ENCODE measurements around the gene PCNX2.

PCNX2 gene, protein sequence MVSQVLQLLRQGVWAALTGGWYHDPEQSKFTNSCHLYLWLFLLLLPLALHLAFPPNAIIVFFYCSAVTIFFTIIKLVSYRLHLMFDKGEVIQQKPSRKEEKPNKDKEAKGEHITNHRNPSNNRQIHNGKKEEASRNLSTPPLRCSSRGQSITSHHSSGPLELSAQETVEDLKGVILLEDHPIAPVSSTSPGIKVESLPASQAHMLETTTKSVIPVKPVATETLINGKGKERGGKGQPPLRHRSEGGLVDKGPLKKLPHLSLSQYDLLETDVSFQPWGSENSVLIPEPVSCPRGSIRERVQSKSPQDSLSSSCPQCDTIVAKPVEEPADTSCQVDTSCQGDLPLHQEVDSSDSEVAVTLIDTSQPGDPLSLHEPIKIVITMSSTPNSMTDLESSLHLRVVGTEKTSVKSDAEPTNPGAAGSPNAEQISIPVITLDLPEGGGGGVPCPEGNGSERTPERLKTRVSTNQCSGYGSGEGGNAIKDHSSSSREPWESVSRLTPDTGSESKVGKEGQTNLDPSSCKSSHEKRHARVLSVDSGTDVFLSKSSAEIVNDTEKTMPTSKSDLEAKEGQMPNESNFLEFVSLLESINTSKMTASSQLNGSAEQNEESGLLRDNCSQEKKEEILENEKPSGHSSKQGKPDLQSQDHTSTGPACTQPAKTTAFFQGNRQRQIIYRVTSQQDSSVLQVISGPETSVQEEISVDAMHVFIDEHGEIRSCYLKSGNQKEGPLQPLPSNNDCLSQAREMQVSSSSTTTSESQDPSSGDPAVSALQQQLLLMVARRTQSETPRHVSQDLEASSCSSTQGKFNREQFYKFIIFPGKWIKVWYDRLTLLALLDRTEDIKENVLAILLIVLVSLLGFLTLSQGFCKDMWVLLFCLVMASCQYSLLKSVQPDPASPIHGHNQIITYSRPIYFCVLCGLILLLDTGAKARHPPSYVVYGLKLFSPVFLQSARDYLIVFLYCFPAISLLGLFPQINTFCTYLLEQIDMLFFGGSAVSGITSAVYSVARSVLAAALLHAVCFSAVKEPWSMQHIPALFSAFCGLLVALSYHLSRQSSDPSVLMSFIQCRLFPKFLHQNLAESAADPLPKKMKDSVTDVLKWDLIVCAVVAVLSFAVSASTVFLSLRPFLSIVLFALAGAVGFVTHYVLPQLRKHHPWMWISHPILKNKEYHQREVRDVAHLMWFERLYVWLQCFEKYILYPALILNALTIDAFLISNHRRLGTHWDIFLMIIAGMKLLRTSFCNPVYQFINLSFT (N-terminal part only)

DNA sequence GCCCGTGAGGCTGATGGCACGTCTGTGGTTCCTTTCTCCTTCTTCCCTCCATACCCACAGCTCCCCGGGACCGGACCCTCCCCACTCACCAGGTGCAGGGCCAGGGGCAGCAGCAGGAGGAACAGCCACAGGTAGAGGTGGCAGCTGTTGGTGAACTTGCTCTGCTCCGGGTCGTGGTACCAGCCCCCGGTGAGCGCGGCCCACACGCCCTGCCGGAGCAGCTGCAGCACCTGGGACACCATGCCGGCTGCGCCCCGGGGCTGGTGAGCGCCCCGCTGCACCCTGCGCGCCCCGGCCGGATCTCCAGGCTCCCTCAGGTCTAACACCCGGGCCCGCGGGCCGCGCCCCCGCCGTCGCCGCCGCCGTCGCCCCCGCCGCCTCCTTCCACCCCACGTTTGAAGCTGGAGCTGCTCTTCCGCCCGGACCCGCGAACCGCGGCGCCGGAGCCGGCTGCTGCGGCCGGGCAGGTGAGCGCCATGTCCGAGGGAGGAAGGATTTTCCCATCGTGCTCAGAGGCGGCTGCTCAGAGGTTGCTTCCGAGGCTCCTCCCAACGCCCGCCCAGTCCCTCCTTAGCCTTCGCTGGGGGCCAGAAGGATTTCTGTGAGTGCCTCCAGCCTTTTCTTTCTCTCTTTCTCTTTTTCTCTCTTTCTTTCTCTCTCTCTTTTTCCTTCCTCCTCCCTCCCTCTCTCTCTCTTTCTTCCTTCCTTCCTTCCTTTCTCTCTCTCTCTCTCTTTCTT lies at the start of gene PCNX2:
Gene PCNX2 (minus strand): TSS at position 489 of the 738 bp plus-strand sequence. CDS start 247 bp downstream, at position 242.
- peak; percentile 7 to 71 for DNase-seq

DNA sequence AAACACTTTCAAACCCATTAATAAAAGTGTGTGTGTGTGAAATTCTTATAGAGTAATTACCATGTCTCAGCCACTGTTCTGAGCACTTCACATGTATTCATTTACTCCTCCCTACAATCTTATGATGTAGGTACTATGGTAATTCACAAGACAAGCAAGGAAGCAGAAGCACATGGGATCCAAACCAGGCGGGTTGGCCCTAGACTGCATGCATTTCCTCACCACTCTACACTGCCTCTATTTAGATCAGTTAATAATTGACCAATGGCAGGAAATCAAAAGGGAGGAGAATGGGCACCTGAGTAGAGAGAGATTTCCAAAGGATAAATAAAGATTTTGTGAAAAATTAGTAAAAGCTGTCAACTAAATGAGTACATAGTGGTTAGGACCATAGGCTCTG lies 47.7 kb upstream of the PCNX2 start:
- DNase-seq = no peak

DNA sequence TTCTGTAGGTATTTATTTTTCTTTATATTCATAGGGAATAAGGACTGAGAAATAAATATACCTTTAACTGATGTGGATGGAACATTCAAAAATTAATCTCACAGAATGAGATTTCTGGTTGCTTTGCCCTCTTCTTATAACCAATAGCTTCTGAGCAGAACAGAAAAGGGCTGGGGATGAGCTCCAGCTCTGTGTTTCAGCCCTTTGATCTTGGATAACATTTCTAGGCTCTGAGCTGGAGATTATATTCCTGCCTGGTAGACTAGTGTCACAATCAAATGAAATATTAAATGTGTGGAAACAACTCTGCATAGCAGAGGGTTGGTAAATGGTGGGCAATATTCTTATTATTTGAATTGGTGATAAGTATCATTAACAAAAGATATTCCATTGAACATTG lies 46.6 kb upstream of the PCNX2 start:
- DNase-seq = no peak

DNA sequence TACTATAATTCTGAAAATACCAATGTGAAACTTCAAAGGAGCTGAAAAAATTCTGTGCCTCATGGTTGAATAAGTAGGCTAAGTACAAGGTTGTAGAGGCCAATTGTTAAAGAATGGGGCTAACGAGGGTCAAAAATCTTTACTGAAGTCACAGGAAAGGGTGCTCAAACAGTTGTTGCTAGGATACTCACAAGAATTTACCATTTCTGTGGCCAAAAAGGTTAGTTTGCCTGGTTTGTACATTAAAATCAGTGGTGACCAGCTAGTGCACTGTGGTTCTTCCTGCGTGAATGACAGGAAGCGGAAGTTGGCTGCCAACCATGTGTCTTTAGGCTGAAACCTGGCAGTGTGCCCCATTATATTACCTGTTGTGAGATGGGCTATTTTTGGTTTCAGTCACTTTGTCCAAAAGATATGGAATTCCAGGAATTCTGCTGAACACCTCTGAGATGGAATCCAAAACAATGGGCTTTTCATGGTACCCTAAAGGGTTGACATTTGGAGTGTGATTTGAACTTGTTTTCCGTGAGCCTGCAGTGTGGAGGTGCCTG lies 45.5 kb upstream of the PCNX2 start:
- no peak for DNase-seq

DNA sequence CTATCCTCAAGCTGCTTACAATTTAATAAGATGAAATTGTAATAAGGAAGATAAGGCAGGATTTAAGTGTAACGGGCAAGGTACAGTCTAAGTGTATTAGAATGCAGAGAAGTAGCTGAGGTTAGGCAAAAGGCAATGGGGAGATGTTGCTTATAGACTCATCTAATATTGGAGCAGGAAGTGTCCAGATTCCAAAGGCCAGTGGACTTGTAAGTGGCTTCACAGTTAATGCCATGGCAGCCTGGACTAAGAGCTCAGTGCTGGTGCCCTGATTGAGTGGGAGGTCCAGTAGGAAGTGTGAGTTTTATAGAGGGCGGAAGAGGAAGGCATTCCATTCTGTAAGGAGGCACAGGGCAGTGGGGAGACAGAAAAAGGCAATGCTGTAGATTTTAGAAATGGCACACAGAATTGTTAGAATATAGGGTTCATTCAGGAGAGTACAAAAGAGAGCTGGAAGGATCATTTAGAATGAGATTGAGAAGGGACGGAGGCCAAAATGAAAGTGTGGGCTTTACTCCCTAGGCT lies 44.6 kb upstream of the PCNX2 start:
- no peak for DNase-seq

DNA sequence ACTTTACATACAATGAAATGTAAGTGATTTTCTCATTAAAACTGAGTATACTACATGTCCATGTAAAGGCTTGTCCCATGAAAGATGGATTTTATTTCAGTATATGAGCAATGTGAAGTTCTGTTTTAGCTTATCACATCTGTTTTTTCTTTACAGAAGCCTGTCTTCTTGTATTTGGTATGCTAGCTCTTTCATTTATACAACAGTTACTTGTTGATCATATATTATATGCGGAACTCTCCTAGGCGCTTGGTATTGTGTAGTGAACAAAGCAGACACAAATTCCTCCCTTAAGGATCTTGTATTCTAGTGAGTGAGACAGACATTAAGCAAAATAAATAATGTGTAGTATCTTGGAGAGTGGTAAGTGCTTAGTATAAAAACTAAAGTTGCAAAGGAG lies 42.6 kb upstream of the PCNX2 start:
- no peak for DNase-seq

DNA sequence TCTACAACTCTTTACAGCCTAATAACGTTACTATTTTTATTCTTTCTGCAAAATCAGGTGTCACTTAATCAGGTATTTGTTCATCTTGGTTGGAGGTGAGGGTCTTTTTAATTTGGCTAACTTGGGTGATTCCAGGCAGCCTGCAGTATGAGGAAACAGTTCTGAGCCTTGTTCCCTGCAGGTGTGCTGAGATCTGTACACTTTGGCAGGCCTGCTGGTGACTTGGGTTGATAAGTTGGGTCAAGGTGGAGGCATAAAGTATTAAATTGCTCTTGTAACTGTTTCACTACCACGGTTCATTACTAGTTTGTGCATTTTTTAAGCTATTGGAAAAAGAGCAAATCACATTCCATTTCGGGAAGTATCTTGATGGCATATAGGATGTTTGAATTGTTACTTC lies 42.0 kb upstream of the PCNX2 start:
- DNase-seq = no peak

- DNase-seq = peak in 1 of 2 experiments; percentile 38
Measured at GRCh38 chr1:233336554-233337456, 41.3 kb upstream of the PCNX2 start.

DNA sequence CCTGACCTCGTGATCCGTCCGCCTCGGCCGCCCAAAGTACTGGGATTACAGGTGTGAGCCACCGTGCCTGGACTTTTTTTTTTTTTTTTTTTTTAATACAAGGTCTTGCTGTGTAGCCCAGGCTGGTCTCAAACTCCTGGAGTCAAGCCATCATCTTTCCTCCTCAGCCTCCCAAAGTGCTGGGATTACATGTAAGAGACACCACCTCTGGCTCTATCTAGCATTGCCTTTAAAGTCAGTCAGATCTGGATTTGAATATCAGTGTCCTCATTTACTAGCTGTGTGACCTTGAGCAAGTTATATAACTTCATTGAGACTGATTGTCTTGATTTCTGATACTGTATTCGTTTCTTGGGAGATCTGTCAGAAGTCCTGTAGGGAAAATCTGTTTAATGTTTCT lies 38.6 kb upstream of the PCNX2 start:
- no peak for DNase-seq

DNA sequence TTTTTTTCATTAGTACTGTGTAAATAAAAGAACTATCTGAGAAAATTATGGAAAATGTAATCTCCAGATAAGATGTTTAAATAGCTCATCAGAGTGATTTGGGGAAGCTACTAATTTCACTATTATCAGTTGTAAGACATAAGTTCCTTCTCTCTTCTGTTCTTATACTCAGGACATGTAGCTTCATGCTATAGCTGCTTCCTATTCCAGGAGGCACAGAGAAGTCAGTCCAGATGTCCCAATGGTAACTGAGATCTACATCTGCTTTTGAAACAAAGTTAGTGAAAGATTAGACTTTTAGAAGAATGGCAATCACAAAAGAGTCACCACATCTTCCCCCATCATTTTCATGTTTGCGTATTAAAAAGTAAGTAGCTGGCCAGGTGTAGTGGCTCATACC lies 37.6 kb upstream of the PCNX2 start:
- no peak for DNase-seq

GRCh38 chr1:233331676-233332519 lies 36.4 kb upstream of the PCNX2 start:
- DNase-seq = no peak

- peak in 1 of 2 experiments; percentile 13 for DNase-seq
Measured at GRCh38 chr1:233328142-233328921, 32.8 kb upstream of the PCNX2 start.

DNA sequence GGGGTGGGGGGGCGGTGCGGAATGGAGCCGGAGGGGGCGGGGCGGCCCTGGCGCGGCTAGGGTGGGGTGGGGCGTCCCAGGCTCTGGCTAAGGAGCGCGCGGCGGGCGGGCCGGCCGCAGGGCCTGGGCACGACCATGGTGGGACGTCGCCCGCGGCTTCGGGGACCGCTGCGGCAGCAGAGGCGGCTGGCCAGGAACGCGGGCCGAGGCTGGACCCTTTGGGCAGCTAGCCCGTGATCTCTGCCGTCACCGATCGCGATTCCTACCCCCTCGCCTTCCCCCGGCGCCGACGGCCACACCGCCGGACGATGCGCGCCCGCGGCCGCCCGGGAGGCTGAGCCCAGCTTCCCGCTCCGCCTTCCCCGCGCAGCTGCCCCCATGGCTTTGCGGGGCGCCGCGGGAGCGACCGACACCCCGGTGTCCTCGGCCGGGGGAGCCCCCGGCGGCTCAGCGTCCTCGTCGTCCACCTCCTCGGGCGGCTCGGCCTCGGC lies 32.2 kb upstream of the PCNX2 start, which contains the start of gene MAP3K21:
Gene MAP3K21 (plus strand): TSS at position 74 of the 491 bp plus-strand sequence. CDS start 305 bp downstream, at position 379.
- DNase-seq = no peak

- peak in 1 of 2 experiments; percentile 92 for DNase-seq
Measured at GRCh38 chr1:233326811-233327650, 31.5 kb upstream of the PCNX2 start.

GRCh38 chr1:233326319-233326718 lies 30.8 kb upstream of the PCNX2 start:
- no peak for DNase-seq

- no peak for DNase-seq
Measured at GRCh38 chr1:233323718-233324117, 28.2 kb upstream of the PCNX2 start.

- no peak for DNase-seq
Measured at GRCh38 chr1:233320023-233320422, 24.5 kb upstream of the PCNX2 start.

GRCh38 chr1:233319272-233319671 lies 23.7 kb upstream of the PCNX2 start:
- no peak for DNase-seq
